ENCODE measurements around the gene RPL31. TPM values are rescaled to one million over a fixed set of nuclear protein-coding genes. Genes with fewer than 3 reads are reported as not detected.

RPL31 gene
- total and polyA plus RNA-seq, 12 donors = 413 to 4,491 (median 1,112) TPM

DNA sequence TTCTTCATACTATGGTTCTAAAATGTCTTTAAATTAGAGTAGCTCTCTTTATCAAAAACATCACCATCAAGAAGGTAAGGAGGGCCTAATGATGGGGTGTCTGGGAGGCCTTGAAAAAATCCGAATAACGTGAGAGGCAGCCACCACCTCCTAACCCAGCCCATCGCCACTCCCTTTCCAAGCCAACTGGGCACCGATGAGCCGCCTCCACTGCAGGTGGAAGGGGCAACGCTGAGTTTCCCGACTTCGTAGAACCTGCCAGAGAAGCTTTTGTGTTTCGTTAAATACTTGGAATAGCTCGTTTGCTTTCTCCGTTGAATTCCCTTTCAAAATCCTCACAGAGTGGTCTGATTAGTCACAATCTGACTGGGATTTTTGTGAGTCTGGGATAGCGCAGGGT is 22.0 kb upstream of the RPL31 start:
- Histone ChIP-seq H3K4me3 (no peak overlapping the region), H3K27ac (no peak overlapping the region), H3K27me3 (no peaks in the 10 kb centered on the region), H3K4me1 (replicated peaks in 1 of 2) (peaks cover 0 to 8% of the 10 kb centered on the region in 2 donors), H3K36me3 (replicated peaks in 1 of 2) (no peaks in the 10 kb centered on the region), H3K9me3 (replicated peaks in 1 of 3) (no peaks in the 10 kb centered on the region)
- TF ChIP-seq, protein P1, sequence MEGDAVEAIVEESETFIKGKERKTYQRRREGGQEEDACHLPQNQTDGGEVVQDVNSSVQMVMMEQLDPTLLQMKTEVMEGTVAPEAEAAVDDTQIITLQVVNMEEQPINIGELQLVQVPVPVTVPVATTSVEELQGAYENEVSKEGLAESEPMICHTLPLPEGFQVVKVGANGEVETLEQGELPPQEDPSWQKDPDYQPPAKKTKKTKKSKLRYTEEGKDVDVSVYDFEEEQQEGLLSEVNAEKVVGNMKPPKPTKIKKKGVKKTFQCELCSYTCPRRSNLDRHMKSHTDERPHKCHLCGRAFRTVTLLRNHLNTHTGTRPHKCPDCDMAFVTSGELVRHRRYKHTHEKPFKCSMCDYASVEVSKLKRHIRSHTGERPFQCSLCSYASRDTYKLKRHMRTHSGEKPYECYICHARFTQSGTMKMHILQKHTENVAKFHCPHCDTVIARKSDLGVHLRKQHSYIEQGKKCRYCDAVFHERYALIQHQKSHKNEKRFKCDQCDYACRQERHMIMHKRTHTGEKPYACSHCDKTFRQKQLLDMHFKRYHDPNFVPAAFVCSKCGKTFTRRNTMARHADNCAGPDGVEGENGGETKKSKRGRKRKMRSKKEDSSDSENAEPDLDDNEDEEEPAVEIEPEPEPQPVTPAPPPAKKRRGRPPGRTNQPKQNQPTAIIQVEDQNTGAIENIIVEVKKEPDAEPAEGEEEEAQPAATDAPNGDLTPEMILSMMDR (IDR thresholded peaks at IDR 0.05) = no peak
- no peak for TF ChIP-seq POLR2A (IDR thresholded peaks at IDR 0.05)
- no peak for DNase-seq
- intact Hi-C loops (cut with DNase I) = loop anchor here in 1 of 2 donors (5.0 kb wide), 1 partner anchor 163 kb away; no protein-coding TSS in a partner anchor
- WGBS, 4 donors = 88 to 96% (median 94%) methylated on average over 12 of the region's 12 CpGs

DNA sequence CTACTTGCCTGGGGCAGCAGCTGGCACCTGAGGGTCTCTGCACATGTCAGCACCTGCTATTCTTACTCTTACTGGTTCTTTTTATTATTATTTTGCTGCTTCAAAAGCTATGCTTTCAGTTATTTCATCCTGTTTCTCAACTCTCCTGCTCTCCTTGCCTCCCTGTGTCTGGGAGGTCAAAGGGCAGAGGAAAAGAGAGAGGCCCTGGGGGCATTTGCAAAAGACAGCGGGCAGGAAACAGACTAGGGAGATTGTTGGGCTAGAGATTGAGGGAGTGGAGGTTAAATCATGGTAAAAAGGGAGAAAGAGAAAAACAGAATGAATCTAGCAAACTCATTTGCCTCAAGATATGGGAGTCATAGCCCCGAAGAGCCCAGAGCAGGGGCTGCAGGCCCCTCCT is 21.1 kb upstream of the RPL31 start:
- 81 to 87% (median 83%) methylated on average over 2 of the region's 2 CpGs for WGBS, 4 donors
- H3K36me3 ChIP-seq (replicated peaks in 1 of 2) = no peaks in the 10 kb centered on the region
- no peak overlapping the region for H3K27ac ChIP-seq
- no peaks in the 10 kb centered on the region for H3K9me3 ChIP-seq (replicated peaks in 1 of 3)
- DNase-seq = no peak
- intact Hi-C loops (cut with DNase I) = loop anchor here in 1 of 2 donors (5.0 kb wide), 1 partner anchor 164 kb away; no protein-coding TSS in a partner anchor
- H3K4me1 ChIP-seq (replicated peaks in 1 of 2) = peaks cover 0 to 8% of the 10 kb centered on the region in 2 donors
- no peak overlapping the region for H3K4me3 ChIP-seq
- TF ChIP-seq POLR2A (IDR thresholded peaks at IDR 0.05) = no peak
- TF ChIP-seq, protein P1 (IDR thresholded peaks at IDR 0.05) = no peak
- no peaks in the 10 kb centered on the region for H3K27me3 ChIP-seq

DNA sequence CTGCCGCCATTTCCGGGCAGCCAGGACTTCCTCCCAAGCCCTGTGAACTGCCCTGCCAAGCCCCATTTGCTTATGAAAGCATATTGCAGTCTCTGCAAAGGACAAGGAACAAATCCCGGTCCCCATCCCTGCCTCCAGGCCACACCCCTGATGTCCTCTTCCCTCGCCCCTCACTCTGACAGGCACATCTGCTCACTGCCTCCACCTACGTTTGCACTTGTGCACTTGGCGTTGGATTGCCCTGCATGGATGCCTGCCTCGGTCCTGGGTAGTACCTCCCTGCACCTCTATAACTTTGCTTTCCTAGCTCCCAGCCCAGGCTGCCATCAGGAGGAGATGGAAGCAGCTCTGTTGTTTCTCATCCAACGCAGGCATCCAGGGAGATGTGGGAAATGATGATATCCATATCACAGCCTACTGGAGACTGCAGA is 19.6 kb upstream of the RPL31 start:
- H3K27me3 ChIP-seq = no peaks in the 10 kb centered on the region
- H3K36me3 ChIP-seq (replicated peaks in 1 of 2) = no peaks in the 10 kb centered on the region
- WGBS, 4 donors = 82 to 87% (median 84%) methylated on average over 8 of the region's 8 CpGs
- H3K4me1 ChIP-seq (replicated peaks in 1 of 2) = peaks cover 0 to 8% of the 10 kb centered on the region in 2 donors
- DNase-seq = no peak
- no peak overlapping the region for H3K4me3 ChIP-seq
- intact Hi-C loops (cut with DNase I) = loop anchor here (2.0 to 5.0 kb wide), 2 partner anchors 165 to 250 kb away; no protein-coding TSS in a partner anchor
- peak overlapping the region in 1 of 5 donors; percentile 10 for H3K27ac ChIP-seq
- no peaks in the 10 kb centered on the region for H3K9me3 ChIP-seq (replicated peaks in 1 of 3)
- TF ChIP-seq, protein P1 (IDR thresholded peaks at IDR 0.05) = no peak
- no peak for TF ChIP-seq POLR2A (IDR thresholded peaks at IDR 0.05)

DNA sequence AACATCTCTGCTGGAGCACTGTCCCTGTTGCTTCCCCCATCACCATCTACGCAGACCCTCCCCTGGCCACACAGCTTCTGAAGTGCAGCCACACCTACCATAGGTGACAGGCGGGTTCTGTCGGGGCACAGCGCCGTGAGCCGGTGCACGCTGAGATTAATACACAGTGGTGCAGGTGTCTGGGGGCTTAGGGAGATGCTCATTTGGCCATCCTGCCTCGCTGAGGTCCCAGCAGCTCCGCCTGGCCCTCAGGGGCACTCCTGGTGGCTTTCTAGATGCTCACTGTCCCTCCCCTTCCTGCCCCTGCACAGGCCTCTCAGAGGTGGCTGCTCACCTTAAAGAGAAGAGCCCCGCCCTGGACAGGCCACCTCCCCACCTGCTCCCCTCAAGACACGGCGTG is 18.9 kb upstream of the RPL31 start:
- Histone ChIP-seq H3K4me3 (no peak overlapping the region), H3K4me1 (replicated peaks in 1 of 2) (peaks cover 0 to 8% of the 10 kb centered on the region in 2 donors), H3K9me3 (replicated peaks in 1 of 3) (no peaks in the 10 kb centered on the region), H3K27ac (peak overlapping the region in 2 of 5 donors; percentile 24 to 47), H3K36me3 (replicated peaks in 1 of 2) (no peaks in the 10 kb centered on the region), H3K27me3 (no peaks in the 10 kb centered on the region)
- DNase-seq = no peak
- 88 to 97% (median 93%) methylated on average over 8 to 12 of the region's 12 CpGs for WGBS, 4 donors
- TF ChIP-seq, protein P1 (IDR thresholded peaks at IDR 0.05) = no peak
- TF ChIP-seq POLR2A (IDR thresholded peaks at IDR 0.05) = no peak
- intact Hi-C loops (cut with DNase I) = loop anchor here (2.0 to 5.0 kb wide), 2 partner anchors 166 to 250 kb away; no protein-coding TSS in a partner anchor

All from adrenal gland (tissue), 12 donors.